Measurements from ENCODE around the gene ALDH3B1.

Gene ALDH3B1

GRCh38 chr11:68030318-68031143 lies 20.4 kb downstream of the ALDH3B1 start, which contains the start of gene NDUFS8:
Gene NDUFS8 (plus strand): TSS chr11:68030681. CDS start chr11:68032152, 1,471 bp downstream.
- no peak for TF ChIP-seq CTCF (conservative IDR thresholded peaks at IDR 0.05)
- peak; percentile 80; the same call in 1 of the 2 replicates for TF ChIP-seq ZFX (IDR thresholded peaks at IDR 0.05)
- peak within 1 kb of the TSS; percentile 88 for H3K27ac ChIP-seq

GRCh38 chr11:68031144-68031464 lies 21.0 kb downstream of the ALDH3B1 start:
- peak overlapping the region; percentile 88 for H3K27ac ChIP-seq
- no peak for TF ChIP-seq CTCF (conservative IDR thresholded peaks at IDR 0.05)
- TF ChIP-seq ZFX (IDR thresholded peaks at IDR 0.05) = no peak

- no peak for TF ChIP-seq ZFX (IDR thresholded peaks at IDR 0.05)
- TF ChIP-seq CTCF (conservative IDR thresholded peaks at IDR 0.05) = no peak
Measured at GRCh38 chr11:68032003-68032402, 21.9 kb downstream of the ALDH3B1 start.

GRCh38 chr11:68032997-68033707 lies 23.0 kb downstream of the ALDH3B1 start:
- no peak overlapping the region for H3K27ac ChIP-seq
- TF ChIP-seq ZFX (IDR thresholded peaks at IDR 0.05) (no peak), CTCF (conservative IDR thresholded peaks at IDR 0.05) (no peak)

More at GRCh38 chr11:68032003-68032402, 21.9 kb downstream of the ALDH3B1 start:
- H3K27ac ChIP-seq = peak overlapping the region; percentile 88

- TF ChIP-seq ZFX (IDR thresholded peaks at IDR 0.05) (no peak), CTCF (conservative IDR thresholded peaks at IDR 0.05) (no peak)
- no peak overlapping the region for H3K27ac ChIP-seq
Measured at GRCh38 chr11:68033708-68034045, 23.6 kb downstream of the ALDH3B1 start.

GRCh38 chr11:68035266-68035876 lies 25.2 kb downstream of the ALDH3B1 start:
- H3K27ac ChIP-seq = no peak overlapping the region
- TF ChIP-seq ZFX (IDR thresholded peaks at IDR 0.05) = no peak
- TF ChIP-seq CTCF (conservative IDR thresholded peaks at IDR 0.05) = no peak
